CD4-positive, alpha-beta T cell treated with Interleukin-21 for 1 hour (primary cell): ENCODE results near the gene PTGS1.
"Not testable (repeated sequence)": the region's sequence is repeated elsewhere in the genome, so short reads cannot be mapped to it uniquely, and the experiment has no call there.

Experiments used
- DNase-seq: peaks from one replicate; pipeline ENCODE4 v3.0.0-alpha.2; 2020

PTGS1 gene

DNA sequence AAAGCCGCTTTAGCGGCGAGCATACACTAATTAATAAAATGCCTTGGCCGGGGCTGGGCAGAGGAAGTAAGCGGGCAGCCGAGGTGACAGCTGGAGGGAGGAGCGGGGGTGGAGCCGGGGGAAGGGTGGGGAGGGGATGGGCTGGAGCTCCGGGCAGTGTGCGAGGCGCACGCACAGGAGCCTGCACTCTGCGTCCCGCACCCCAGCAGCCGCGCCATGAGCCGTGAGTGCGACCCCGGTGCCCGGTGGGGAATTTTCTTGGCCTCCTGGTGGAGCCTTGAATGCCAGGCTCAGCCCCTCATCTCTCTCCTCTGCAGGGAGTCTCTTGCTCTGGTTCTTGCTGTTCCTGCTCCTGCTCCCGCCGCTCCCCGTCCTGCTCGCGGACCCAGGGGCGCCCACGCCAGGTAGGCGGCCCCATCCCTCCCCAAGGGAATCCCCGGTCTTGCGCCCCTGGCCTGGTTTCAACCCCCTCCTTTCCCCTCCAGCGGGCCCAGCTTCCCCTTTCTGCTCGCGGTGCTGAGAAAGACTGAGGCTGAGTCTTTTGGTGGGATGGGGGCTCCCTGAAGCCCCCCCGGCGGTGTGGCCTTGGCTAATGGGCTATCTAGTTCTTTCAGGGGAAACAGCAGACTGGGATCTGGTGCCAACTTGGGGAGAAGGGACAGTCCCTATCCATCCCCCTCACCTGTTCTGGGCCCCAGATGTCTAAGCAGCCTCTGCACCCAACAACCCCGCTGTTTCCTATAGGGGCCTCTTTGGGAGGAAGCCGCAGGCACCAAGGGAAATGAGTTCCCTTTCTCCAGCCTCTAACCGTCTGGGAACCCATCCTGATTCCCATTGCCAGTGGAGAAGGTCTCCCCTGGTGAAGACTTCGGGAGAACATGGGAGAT, at the start of gene PTGS1:
TSS of gene PTGS1 (plus strand) at position 156 of the 887 bp plus-strand sequence. CDS start at position 217, 61 bp downstream.
- DNase-seq = peak; percentile 8

DNA sequence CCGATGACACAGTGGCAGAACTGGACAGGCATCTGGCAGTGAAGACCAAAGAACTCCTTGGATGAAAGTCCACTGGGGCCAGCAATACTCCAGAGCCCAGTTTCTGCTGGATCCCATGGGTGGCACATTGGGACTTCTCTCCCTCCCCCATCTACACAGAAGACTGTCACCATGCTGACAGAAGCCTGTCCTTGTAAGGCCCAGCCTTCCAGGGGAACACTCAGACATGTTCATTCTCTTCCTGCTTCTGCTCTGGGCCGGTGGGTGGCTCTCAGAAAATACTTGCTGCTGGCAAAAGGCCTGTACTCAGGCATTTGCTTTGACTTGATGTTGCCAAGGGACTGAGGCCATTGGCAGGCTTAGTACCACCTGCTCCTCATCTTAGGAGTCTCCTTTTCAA, 48.3 kb upstream of the PTGS1 start:
- DNase-seq = no peak

DNA sequence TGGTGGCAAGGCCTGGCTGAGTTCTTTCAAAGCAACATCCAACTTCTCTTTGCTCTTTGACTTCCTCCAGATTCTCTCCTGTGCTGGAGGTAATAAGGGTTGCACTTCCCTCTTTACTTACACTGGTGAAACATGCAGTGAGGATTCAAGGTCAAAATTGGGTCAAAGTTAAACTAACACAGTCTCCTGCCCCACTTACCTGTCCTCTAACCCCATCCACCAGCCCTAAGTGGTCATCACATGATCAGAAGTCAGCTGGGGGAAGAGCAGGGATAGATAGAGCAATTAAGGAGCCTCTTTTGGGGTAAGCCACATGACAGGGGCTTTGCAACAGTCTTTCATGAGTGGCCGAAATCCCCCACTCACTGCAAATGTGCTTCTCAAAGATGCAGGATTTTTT, 46.2 kb upstream of the PTGS1 start:
- not testable (repeated sequence) for DNase-seq

DNA sequence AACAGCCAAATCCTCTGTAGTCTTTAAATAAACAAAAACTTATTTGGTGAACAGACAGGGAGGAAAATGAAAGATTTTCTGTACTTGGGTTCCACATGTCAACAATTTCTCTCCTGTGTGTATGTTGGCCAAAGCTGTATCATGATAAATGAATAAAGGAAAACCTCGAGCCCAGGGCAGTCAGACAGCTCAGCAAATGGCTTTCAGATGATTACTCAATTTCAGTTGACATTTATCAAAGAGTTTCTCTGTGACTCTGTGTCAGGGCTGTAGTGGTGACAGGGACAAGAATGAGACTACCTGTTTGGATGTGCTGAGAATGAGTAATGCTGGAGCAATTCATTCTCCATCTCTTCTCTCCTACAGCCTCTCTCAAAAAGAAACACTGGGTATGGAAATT, 45.7 kb upstream of the PTGS1 start:
- DNase-seq = no peak

DNA sequence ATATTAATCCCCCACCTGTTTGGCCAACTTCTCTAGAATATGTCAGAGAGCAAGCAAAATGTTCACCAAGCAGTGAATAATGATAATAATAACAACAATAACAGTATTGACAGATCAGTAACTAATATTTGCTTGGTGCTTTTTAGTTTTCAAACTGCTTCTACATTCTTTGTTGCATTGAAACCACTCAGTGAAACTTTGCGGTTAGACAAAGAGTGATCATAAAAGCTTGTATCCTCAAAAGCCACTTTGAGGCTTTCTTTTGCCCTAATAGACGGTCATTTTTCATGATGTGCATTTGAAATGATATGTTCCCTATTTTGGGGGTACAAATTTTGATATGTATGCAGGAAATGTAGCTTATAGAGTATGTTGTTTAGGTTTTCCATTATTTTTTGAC, 43.6 kb upstream of the PTGS1 start:
- no peak for DNase-seq

DNA sequence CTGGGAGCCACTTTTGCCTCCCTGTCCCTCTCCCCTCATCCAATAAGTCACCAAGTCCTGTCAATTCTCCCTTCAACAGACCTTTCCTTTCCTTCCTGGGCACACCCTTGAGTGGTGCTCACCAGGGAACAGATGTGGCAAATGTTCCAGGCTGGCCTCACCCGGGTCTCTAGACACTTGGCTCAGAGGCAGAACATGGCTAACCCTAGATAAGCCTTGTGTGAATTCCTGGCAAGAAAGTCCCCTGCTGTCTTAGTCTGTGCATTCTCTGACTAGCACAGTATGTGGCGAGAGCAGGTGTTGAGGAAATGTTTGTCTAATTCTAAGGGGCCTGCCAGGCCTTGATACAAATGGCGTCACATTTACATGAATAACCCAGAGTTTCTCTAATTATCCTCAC, 41.2 kb upstream of the PTGS1 start:
- DNase-seq = no peak

DNA sequence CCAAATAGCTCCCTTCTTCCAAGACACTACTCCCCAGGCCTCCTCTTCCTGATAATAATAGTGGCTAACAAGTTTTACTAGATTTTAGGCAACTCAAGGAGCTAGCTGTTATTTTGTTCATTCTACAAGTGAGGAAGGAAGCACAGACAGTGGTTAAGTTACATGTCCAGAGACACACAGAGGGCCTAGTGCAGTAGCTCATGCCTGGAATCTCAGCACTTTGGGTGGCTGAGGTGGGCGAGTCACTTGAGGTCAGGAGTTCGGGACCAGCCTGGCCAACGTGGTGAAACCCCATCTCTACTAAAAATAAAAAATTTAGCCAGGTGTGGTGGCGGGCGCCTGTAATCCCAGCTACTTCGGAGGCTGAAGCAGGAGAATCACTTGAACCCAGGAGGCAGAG, 40.4 kb upstream of the PTGS1 start:
- not testable (repeated sequence) for DNase-seq

DNA sequence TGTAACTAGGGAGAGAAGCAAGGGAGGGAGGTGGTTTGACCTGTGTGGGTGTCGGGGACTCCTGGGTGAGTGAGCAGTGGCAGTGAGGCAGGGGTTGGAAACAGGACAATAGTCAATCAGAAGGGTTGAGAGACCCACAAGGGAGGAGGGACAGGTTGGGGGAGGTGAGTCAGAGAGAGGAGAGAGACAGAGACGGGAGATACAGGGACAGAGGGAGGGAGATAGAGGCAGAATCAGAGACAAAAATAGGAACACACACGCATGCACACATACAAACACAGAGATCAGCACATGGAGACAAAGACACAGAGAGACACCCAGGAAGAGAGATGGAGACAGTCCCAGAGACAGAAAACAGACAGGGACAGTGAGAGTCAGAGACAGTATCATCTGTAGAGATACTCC, 39.3 kb upstream of the PTGS1 start:
- DNase-seq = no peak

DNA sequence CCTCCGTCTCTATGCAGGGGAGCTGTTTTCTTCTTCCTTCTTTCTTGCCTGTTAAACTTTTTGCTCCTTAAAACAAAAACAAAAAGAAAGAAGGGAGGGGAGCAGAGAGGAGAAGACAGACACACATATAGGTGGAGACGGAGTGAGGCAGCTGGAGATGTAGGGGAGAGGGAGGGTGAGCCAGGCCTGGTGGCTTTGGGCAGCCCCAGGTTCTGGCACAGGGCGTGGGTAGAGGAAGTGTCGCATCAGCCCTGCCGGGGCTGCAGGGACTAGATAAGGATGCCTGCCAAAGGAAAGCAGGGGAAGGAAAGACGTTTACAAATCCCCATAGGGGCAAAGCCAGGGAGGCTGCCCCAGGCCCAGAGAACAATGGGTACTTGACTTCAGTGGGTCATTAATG, 38.7 kb upstream of the PTGS1 start:
- DNase-seq = no peak

DNA sequence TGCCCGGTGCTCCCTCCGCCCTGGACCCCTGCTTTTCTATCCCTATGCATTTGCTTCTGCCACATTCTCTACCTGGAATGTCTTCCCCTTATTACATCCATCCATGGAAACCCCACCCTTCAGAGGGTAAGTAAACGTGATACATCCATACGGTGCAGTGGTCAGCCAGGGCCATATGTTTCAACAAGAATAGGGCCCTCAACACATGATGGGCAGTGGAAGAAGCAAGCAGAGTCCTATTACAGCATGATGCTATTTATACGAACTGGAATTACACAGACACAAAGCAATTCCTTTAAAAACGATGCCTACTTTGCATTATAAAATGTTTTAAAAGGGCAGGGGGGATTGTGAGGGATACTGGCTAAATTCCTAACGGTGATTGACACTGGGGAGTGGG, 38.2 kb upstream of the PTGS1 start:
- no peak for DNase-seq

DNA sequence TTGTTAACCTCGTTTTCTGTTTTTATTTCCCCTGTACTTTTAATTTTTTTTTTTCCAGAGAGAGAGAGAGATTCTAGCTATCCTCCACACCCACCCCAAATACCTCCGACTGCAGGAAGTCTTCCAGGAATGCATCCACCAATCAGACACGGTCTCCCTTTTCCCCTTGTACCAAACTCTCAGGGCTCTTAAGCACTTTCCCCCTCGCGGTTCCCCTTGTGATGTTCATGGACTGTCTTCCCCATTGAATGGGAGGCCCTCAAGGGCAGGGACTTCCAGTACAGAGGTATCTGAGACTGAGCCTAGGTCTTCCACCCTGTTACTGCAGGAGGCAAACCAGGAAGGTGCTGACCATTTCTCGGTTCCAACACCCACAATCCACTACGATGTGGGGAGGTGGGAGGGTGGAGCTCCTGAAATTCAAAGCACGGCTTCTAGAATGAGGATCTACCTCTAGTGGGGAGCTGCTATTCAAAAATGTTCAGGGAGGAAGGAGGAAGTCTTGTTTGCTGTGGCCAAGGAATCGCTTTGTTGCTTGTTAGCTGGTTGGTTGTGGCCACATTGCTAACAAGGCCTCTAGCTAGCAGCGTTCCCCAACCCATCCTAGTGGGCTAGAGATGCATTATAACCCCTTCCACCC, 37.5 kb upstream of the PTGS1 start:
- DNase-seq = no peak

DNA sequence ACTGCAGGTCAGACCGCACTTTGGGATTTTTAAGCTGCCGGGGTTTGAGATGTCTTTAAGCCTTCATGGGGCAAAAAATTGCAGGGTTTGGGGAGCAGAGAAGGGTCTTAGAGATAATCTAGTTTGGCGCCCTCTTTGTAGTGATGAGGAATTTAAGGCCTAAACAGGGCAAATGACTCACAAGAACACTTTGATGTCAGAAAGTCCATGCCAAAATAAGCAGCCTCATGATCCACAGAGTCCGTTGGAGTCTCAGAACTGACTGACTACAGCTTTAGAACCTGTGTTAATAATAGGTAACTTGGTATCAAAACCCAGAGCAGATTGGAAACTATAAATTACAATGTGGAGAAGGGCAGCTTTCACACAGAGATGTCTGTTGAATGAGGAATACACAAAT, 35.9 kb upstream of the PTGS1 start:
- DNase-seq = no peak

DNA sequence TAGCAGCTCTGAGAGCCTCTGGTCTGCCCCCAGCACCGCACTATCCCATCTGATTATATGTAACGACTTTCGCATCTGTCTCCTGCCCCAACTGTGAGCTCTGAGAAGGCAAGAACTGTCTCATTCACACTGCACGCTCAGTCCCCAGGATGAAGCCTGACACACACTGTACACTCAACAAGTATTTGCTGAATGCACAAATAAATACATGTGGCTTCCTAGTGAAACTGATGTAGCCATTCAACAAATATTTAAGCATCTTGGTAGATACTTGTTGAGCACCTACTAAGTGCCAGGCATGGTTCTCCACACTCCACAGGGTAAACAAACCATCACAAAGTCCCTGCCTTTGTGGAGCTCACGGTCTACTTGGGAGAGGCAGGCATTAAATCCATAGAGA, 34.6 kb upstream of the PTGS1 start:
- DNase-seq = no peak

DNA sequence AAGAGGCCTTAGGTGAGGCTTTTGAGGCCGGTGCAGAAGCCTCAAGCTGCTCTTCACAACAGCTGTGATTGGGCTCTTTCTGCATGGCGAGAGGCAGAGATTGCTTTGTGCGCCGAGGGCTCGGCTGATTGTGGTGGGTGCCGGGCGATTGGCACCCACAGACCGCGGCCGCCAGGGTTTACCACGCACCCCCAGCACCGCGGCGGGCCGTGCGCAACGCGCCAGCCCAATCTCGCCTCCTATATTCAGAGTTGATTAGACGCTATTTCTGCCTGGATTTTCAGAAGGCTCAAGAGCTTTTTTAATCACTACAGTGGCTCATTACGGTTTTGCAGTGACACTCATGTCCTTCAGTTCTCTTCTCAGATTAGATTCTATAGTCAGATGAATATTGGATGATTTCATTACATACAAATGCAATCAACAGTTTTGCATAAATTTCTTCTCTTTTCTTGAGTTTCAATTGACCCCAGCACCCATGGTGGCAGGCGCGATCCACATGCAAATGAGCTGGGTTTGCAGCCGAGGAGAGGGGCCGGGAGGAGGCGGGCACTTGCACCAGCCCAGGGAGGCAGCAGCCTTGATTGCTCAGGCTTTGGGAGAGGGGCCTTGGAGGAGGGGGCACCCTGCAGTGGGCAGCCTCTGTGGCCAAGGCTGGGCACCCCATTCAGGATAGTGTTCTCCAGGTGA, 33.8 kb upstream of the PTGS1 start:
- no peak for DNase-seq

DNA sequence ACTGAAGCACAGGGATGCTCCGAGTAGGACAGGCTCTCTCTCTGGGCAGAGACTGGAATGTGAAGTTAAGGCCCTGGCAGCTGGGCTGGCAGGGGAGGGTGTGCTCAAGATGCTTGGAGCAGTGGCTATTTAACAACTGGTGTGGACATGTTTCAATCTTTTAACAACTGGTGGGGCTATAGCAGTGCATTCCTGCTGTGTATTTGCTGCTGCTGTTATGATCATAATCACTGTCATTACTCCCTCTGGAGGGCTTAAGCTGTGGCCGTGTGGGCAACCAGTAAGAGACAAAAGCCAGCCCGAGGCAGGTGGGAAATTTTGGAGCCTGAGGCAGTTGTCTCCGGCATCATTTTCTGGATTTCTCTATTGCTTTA, 33.3 kb upstream of the PTGS1 start:
- DNase-seq = no peak

DNA sequence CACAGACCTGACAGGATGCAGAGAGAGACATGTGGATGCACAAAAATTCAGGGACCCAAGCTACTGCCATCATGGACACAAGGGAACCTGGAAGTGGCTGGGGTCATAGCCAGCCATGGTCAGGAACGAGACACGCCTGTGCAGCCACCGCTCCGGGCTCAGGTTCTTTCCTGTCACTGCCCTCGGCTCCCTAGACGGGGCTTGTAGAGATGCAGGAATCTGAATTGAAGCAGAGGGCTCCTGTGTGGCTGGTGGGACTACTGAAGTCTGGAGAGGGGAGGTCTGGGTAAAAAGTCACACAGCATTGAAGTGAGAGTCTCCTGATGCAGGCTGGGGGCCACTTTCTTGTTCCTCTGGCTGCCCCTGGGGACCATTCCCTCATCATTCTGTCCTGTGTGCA, 32.3 kb upstream of the PTGS1 start:
- DNase-seq = no peak

DNA sequence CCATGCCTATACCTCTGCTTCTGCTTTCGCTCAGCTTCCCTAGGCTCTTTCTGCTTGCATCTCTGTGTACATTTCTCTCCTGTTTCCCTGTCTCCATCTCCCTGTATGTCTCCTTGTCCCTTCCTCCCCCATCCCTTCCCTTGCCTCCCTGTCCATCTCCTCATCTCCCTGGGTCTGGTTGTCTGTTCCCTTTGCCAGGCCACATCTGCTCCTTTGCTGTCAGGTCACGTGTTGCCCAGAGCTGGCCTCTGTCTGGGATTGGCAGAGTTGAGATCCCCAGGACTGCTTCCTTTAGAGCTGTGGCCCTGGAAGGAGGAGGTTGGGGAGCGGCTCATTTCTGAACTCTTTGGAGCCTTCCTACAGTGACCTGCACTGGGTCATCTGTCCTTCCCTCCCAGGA, 31.8 kb upstream of the PTGS1 start:
- DNase-seq = no peak

DNA sequence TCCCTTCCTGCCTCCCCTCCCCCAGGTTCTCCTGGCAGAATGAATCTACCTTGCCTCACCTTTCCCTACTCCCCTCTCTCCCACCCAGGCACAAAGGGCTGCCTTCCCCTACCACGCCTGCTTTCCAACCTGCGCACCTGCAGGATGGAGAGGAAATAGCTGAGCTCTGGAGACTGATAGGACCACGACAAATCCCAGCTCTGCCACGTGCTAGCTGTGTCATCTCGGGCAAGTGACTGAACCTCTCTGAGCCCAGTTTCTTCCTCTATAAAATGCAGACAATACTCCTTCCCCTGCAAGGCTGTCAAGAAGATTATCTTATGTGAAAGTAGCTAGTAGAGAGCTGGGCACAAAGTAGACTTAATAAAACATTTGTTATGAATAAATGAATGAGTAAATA, 31.2 kb upstream of the PTGS1 start:
- DNase-seq = no peak

DNA sequence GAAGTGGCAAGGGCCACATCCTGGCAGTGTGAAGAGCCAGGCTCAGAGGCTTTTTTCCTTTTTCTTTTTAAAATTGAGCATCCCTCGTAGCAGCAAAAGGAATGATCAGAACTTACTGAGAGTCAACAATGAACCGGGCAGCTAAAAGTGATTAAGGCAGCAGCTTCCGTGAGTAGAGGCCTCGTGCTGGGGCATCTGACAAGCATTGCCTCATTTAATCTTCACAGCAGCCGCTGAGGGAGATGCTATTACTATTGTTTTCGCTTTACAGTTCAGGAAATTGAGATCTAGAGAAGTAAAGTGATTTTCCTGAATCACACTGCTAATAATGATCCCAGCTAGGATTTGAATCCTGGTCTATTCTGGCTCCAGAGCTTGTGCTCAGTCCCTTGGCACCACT, 30.7 kb upstream of the PTGS1 start:
- no peak for DNase-seq

DNA sequence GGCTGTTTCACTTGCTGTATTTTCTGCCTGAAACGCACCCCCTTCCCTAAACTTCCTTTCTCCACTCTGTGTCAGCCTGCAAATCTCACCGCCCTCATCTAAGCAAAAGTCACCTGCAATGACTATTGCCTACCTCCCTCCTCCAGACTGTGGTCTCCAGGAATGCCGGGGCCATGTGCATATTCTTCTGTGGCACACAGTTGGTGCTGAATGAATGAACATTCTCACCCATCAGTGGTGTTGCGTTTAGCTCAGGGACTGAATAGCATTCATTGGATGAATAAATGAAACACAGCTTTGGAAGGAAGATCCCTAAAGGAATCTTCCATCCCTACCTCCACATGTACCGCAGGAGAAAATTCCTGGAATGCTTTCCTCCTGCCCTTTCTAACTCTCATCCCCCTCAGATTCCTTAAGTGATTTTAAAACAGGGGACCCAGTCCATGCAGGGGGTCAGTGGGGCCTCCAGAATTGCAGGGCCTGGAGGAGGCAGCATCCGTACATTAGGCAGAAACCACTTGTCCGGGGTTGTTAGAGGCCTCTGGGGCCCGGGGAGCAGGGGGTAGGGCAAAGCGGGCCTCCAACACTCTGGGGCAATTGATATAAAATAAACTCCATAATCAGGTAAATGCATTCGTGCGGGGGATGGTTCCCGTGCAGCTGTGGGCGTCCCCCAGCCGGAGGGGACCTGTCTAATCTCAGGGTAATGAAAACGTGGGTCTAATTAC, 28.3 kb upstream of the PTGS1 start:
- DNase-seq = no peak

DNA sequence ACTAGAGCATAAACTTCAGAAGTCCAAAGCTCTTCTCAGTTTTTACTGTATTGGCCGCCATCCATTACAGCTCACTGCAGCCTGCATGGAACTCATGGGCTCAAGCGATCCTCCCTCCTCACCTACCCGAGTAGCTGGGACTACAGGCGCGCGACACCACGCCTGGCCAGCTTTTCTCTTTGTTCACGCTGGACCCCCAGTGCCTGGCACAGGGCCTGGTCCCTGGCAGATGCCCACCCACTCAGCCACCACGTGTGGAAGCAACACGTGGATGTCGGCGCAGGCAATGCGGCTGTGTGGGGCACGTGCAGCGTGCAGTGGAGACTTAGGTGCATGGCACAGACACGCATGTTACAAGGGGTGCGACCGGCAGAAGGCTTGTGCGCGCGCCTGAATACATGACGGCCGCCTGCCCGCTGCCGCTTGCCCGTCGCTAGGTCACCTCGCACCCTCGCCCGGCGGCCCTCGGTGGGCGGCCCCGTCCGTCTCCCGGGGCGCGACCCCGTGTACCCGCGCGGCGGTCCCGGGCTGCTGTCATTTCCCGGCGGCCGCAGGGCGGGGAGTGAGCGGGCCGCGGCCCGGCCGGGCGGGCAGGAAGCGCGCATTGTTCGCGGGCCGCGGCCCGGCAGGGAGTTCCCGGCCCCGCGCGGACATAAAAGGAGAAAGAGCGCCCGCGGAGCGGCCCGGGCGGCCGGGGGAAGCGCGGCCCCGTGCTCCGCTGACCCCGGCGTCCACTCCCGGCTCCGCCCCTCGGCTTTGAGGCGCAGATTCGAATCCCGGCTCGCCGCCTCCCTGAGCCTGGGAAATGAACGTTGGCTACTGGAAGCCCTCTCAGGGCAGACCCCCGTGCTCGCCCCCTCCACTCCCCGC, 24.1 kb upstream of the PTGS1 start:
- no peak for DNase-seq
